Measurements from ENCODE around the gene MAPK8IP1.

DNA sequence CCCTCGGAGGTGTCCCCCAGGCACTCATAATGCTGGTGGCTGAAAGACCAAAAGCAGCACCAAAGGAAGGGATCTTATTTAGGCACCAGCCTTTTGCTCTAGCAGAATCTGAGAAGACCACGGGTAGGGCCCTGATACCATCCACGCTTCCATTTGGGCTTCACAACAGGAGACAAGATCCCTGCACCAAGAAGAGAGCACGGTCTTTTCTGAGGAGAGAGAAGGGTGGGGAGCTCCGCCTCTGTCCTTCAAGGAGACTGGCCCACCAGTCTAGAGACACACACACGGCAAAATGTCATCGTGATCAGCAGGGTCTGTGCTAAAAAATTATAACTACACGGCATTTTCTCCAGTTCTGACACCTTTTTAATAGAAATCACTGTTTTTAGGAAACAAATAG, 46.8 kb downstream of the MAPK8IP1 start:
- TF ChIP-seq POLR2A (IDR thresholded peaks at IDR 0.05) (no peak), CTCF (IDR thresholded peaks at IDR 0.05) (no peak), POLR2AphosphoS5 (IDR thresholded peaks at IDR 0.05) (no peak)

All from stomach (tissue), 4 donors.